NCI-H1930 (cell line): ENCODE measurements around the gene FDX2.

Experiments used
- DNase-seq, 2 experiments: peaks; one replicate each; lab custom pipeline; 2025; lab: John Stamatoyannopoulos, UW

Gene FDX2

GRCh38 chr19:10299545-10300458 is 16.0 kb downstream of the FDX2 start:
- no peak for DNase-seq

GRCh38 chr19:10295847-10296591 is 19.8 kb downstream of the FDX2 start:
- peak in 1 of 2 experiments; percentile 14 for DNase-seq

- no peak for DNase-seq
These were observed 20.4 kb downstream of the FDX2 start for GRCh38 chr19:10295305-10295846.

GRCh38 chr19:10294368-10294697 is 21.5 kb downstream of the FDX2 start:
- DNase-seq, result peak; percentile 36 to 48

DNA sequence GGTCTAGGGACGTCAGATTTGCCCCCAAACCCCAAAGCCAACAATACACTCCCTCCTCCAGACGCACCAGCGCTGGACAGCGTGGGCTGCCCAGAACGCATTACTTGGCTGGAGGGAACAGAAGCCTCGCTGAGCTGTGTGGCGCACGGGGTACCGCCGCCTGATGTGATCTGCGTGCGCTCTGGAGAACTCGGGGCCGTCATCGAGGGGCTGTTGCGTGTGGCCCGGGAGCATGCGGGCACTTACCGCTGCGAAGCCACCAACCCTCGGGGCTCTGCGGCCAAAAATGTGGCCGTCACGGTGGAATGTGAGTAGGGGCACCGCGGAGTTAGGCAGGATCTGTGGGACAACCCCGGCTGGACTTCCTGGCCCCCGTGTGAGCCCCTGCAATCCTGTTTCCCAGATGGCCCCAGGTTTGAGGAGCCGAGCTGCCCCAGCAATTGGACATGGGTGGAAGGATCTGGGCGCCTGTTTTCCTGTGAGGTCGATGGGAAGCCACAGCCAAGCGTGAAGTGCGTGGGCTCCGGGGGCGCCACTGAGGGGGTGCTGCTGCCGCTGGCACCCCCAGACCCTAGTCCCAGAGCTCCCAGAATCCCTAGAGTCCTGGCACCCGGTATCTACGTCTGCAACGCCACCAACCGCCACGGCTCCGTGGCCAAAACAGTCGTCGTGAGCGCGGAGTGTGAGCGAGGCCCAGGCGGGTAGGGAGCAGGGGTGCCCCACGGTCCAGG is 22.0 kb downstream of the FDX2 start:
- no peak for DNase-seq

DNA sequence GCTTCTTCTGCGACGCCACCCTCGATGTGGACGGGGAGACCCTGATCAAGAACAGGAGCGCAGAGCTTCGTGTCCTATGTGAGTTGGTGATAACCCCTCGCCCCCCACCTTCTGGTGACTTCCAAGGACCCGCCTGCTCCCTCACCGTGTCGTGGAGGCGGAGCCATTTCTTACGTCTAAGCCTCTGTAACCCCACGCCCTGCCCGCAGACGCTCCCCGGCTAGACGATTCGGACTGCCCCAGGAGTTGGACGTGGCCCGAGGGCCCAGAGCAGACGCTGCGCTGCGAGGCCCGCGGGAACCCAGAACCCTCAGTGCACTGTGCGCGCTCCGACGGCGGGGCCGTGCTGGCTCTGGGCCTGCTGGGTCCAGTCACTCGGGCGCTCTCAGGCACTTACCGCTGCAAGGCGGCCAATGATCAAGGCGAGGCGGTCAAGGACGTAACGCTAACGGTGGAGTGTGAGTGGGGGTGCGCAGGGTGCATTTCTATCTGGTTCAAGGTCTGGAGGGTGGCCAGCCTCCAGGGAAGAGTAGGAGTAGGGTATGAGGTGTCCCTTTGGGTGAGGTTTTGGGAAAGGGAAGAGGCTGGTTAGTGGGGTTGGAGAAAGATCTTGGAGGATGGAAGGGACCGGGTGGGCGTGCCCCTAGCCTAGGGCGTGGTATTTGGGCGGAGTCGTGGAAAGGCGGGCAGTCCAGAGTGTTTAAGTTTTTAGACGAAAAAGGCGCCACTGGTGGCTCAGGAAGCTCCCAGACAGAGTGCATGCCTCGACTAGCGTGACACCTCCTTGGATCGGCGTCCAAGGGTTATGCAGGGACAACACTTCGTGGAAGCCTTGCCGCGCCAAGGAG is 22.8 kb downstream of the FDX2 start:
- no peak for DNase-seq

- peak in 1 of 2 experiments; percentile 26 for DNase-seq
These were observed 23.5 kb downstream of the FDX2 start for GRCh38 chr19:10292206-10292788.

DNA sequence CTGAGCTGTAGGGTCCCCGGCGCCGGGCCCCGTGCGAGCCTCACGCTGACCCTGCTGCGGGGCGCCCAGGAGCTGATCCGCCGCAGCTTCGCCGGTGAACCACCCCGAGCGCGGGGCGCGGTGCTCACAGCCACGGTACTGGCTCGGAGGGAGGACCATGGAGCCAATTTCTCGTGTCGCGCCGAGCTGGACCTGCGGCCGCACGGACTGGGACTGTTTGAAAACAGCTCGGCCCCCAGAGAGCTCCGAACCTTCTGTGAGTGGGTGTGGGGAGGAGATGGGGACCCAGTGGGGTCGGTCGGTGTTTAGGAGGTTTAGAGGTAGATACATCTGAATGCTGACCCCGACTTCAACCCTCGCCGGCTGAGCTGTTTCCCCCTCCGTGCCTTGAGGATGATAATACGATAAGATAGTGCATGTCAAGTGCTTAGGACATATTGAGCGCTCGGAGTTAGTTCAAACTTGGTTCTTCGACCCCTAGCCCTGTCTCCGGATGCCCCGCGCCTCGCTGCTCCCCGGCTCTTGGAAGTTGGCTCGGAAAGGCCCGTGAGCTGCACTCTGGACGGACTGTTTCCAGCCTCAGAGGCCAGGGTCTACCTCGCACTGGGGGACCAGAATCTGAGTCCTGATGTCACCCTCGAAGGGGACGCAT is 24.1 kb downstream of the FDX2 start:
- no peak for DNase-seq

GRCh38 chr19:10290876-10291553 is 24.8 kb downstream of the FDX2 start:
- no peak for DNase-seq

DNA sequence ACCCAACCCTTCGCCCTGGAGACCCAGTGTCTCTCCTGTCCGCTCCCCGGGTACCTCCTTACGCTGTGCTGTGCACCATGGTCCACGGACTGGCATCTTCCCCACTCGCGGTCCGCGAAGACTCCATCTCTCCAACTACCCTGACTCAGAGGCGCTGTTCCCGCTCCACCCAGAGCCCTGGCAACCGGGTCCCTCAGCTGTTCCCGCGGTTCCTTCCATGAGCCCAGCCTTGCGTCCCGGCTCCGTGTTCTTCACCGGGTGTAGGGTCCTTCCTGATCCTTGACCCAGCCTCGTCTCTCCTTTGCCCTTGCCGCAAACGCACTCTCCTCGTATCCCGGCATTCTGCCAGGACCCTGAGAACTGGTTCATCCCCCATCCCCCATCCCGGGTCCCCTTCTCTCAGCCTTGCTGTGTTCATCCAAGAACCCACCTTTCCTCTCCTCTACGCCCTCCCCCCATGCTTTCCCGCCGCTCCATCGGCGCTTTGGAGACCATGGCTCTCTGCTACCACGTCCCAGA is 25.4 kb downstream of the FDX2 start:
- no peak for DNase-seq

DNA sequence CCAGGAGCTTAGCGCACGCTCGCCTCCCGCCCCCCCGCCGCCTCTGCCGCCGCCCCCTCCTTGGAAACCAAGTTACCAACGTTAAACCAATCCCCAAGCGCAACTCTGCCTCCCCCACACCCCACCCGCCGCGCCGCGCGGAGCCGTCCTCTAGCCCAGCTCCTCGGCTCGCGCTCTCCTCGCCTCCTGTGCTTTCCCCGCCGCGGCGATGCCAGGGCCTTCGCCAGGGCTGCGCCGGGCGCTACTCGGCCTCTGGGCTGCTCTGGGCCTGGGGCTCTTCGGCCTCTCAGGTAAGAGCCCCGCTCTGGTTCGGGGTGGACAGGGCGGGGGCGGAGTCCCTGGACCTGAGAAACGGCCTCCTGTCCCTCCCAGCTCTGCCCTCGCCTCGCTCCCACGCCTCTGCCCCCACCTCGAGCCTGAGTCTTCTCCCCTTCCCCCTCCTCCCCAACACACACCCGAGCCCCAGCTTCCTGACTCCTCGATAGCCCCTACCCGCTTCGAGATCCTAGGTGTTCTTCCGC is 25.9 kb downstream of the FDX2 start, which contains the start of gene ICAM5:
Gene ICAM5 (plus strand): TSS at position 117 of the 521 bp plus-strand sequence. CDS start 92 bp downstream, at position 209.
- no peak for DNase-seq

DNA sequence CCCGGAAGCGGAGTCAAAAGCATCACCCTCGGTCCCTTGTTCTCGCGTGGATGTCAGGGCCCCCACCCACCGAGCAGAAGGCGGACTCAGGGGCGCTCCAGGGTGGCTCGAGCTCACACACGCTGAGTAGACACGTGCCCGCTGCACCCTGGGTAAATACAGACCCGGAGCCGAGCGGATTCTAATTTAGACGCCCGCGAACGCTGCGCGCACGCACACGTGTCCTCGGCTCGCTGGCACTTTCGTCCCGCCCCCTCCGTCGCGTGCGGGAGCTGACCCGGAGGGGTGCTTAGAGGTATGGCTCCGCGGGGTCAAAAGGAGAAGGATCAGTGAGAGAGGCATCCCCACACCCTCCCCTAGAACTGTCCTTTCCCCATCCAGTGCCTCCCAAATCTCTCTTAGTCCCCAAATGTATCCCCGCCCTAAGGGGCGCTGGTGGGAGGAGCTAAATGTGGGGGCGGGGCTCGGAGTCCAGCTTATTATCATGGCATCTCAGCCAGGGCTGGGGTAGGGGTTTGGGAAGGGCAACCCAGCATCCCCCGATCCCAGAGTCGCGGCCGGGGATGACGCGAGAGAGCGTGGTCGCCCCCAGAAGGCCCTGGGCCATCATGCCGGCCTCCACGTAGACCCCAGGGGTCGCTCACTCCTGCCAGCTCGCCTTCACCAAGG is 26.5 kb downstream of the FDX2 start:
- DNase-seq, result peak; percentile 21 to 37

- DNase-seq, result no peak
These were observed 27.1 kb downstream of the FDX2 start for GRCh38 chr19:10288662-10289166.

- no peak for DNase-seq
These were observed 28.7 kb downstream of the FDX2 start, which contains the start of gene ICAM4 for GRCh38 chr19:10286803-10287737. TSS of gene ICAM4 (plus strand) at chr19:10286955. CDS start at chr19:10287013, 58 bp downstream.

DNA sequence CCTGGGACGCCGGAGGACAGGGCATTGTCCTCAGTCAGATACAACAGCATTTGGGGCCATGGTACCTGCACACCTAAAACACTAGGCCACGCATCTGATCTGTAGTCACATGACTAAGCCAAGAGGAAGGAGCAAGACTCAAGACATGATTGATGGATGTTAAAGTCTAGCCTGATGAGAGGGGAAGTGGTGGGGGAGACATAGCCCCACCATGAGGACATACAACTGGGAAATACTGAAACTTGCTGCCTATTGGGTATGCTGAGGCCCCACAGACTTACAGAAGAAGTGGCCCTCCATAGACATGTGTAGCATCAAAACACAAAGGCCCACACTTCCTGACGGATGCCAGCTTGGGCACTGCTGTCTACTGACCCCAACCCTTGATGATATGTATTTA is 30.4 kb downstream of the FDX2 start:
- no peak for DNase-seq

GRCh38 chr19:10284960-10285278 is 30.9 kb downstream of the FDX2 start:
- no peak for DNase-seq
